ENCODE results near the gene PNPT1.
A peak's percentile ranks its signal among the peaks of the same experiment; 100 is the strongest.
"Not testable (repeated sequence)": the region's sequence is repeated elsewhere in the genome, so short reads cannot be mapped to it uniquely, and the experiment has no call there.

The PNPT1 gene

DNA sequence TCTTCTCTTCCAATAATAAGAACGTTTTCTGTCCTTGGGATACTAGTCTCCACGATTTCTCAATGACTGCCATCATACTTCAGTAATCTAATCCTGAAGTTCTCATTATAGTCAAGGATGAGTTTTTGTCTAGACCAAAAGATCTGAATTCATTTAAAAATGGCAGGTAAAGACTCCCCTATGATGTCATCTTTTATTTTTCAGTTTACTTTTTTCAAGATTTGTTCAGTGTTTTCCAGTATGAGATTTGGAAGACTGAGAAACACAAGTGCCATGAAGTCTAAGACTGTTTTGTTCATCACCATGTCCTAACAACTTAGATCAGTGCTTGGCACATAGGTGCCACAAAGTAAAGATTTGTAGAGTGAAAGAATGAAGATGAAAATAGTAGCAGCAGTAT, 40.4 kb downstream of the PNPT1 start:
- no peak for DNase-seq

DNA sequence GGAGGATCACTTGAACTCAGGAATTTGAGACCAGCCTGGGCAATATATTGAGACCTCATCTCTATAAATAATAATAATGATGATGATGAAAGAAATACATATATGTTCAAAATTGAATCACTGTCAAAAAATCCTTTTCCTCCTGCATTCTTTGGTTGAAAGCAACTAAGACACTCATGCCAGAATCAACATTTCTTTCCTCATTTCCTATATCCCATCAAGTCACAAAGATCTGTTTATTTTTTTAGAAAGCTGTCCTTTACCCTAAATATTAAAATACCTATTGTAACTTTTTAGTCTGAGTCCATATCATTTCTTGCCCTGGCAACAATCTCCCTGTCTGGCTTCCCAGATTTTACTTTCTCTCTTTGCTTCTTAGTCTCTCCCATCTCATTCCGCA, 44.4 kb downstream of the PNPT1 start:
- DNase-seq: no peak

DNA sequence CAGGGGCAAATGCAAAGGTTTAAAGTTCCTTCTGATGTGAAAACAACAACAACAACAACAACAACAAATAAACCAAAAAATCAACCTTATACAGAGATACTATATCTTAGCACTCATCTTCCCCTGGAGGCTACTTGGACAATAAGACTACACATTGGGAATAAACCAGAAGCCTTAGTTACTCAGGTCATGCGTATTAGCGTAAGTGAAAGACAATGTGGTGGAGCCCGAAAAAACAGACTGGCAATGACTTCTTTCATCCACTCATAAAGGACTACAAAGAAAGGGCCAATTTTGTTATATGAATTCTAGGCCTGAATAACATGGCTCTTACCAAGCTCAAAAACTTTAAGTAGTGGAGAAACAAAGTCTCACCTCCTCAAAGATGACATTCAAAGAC, 56.8 kb downstream of the PNPT1 start:
- DNase-seq: no peak

DNA sequence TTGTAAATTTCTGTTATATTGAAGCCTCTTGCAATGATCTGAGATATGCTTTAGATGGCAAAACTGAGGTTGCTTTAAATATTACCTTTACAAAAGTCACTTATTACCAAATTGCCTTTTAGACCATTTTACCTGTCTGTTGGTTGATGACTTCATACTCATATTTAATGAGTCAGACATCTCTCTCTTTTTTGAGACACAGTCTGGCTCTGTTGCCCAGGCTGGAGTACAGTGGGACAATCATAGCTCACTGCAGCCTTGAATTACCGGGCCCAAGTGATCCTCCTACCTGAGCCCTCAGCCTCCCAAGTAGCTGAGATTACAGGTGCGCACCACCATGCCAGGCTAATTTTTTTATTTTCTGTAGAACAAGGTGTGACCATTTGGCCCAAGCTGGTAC, 64.7 kb downstream of the PNPT1 start:
- no peak for DNase-seq

DNA sequence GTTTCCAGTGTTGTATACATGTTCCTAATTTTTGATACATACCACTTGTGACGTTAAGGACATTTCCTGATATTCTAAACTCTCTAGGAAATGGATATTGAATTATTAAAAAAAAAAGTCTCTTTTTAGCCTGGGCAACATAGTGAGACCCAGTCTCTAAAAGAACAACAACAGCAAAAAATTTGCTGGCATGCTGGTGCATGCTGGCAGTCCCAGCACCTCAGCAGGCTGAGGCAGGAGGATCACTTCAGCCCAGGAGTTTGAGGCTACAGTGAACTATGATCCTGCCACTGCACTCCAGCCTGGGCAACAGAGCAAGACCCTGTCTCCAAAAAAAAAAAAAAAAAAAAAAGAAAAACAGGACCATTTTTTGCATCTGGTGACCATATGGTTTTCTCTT, 65.7 kb downstream of the PNPT1 start:
- no peak for DNase-seq

DNA sequence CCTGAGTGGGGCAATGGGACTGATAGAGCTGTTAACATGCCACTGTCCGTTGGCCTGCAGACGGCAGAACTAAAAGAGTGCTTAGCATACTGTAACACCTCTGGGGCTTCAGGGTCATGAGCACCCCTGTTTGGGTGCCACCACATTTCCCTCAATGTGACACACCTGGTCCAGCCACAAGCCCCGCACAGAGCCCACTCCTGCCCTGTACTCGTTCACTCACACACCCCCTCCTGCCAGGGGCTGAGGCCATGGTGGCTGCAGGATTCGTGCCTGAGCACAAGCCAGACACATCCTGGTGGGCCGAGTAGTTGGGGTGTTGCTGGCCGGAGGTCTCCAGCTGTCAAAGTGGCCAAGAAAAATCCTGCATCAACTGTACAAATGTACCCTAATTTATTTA, 71.8 kb downstream of the PNPT1 start:
- DNase-seq: no peak

DNA sequence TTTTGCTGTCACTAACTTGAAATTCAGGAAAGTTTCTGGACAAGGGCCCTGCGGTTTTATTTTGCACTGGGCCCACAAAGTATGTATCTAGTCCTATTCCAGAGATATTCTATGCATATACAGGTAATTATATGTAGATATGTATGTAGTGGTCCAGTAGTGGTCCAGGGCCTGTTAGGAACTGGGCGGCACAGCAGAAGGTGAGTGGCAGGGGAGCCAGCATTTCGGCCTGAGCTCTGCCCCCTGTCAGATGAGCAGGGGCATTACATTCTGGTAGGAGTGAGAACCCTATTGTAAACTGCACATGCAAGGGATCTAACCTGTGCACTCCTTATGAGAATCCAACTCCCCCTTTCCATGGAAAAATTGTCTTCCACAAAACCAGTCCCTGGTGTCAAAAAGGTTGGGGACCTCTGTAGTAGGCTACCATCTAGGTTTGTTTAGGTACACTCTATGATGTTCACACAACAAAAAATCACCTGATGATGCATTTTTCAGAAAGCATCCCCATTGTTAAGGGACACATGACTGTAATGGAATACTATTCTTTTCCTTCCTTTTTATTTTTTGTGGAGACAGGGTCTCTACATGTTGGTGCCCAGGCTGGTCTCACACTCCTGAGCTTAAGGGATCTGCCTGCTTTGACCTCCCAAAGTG, 73.4 kb downstream of the PNPT1 start:
- DNase-seq: peak in 1 of 2 donors; percentile 14

DNA sequence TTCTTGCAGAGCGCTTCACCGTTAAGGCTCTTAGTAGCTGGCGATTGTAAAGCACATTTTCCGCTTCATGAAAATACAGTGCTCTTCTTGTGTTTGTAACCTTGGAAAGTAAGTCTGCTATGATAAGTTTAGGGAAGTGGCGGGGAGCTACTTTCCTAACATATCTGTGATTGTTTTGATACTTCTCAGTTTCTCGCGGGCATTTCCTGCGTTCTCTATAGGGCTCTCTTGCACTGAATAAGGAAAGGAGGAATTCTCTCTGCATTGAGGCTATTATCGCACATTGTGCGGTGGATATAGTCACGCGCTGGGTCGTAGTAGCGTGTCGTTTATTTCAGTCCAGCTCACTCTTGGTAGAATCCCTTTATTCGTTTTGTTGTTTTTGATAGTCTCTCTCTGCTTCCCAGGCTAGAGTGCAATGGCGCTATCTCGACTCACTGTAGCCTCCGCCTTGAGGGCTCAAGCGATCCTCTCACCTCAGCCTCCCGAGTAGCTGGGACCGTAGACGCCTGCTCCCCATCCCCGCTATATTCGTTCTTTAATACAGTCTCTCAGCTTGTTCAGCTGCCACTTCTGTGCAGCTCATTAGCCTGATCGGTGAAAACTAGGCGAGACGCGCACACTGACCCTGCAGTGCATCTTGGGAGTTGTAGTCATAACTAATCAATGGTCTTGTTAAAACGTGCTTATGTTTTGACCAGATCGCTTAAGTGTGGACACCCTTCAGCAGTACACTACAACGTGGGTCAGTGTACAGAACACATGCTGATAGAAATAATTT, 75.2 kb downstream of the PNPT1 start:
- peak; percentile 59 for DNase-seq

DNA sequence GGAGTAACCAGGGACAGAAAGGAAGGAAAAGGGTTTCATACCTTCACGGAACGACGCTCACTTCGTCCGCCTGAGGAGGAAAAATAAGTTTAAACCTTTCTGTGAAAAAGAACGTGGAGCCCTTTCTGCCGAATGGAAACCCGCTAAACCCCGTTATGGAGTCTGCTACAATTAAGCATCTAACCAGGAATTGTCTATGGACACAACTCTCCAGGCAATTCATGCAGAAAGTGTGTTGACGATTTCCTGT, 75.7 kb downstream of the PNPT1 start:
- no peak for DNase-seq

DNA sequence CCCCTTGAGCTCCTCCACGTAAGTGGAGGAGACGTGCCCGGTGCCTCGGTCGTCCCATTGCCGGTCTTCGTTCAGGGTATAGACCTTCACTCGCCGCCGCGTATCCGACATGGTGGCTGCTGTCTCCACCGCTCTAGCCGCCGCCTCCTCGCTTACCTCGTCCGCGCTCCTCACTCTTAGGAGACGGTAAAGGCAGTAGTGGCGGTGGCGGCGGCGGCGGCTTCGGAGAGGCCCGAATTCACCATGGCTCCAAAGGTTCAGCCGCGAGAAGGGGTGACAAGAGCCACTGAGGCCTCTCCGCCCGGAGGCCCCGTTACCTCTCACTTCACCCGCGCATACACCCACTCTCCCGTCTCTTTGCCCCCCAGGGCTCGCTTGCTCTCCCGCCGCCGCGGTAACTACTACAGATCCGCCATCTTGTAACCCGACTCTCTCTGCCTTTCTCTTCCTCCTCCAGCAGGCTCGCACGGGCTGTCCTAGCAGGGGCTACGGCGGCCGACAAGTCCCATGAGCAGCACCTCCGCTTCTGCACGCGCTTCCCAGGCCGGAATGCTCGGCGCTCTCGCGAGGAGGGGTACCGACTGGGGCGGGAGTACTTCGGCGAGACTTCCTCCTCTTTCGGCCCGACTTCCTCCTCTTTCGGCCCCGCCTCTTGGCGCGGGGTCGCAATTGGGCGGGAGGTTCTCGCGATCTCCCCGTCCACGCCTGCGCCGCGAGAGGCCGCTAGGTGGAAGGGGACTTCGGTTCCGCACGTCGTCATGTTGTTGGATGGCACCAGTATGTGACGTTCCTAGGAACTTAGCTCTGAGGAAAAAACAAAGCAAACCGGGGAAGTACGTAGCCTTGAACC, 76.2 kb downstream of the PNPT1 start, which contains the start of gene PPP4R3B:
PPP4R3B (minus strand) TSS at position 448 of the 850 bp plus-strand sequence; CDS start at position 111, 337 bp downstream.
- peak; percentile 96 to 98 for DNase-seq

DNA sequence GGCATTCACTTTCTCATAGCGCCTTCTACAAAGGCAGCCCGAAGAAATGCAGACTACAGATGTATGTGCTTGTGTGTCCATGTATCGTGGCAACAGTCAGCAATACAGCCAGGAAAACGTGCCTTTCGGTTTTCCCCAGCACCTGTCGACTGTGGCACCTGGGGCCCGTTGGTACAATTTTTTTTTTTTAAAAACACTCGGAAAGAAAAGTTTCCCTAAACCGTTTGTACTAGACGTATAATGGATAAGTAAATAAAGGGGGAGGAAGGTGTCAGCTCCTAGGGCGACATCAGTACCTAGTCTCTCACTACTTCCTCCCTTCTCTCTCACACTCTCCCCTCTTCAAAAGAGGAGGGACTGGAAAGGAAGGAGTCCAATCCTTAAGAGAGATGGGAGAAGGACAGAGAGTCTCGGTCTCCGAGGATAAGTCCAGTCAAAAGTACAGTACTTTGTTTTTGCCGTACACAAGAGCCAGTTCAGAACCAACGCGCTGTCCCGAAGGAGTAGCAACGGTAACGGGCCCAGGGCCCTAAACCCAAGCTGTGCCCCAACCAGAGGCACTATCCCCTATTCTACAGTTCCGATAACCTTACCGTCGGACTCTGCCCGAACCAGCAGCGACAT, 77.0 kb downstream of the PNPT1 start:
- DNase-seq: peak; percentile 14 to 42

DNA sequence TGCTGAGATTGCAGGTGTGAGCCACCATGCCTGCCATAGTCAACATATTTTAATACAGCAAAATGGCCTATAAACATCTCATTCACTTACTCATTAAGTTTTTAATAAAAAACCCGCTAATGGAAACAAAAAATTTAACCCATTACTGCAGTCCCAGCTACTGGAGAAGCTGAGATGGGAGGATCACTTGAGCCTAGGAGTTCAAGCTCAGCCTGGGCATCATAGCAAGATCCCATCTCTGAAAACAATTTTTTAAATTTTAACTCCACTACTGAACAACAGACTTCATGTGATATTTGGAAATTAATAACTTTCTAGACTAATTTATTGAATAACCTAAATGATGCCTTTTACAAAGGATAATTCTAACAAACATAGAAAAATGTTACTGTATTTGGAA, 81.6 kb downstream of the PNPT1 start:
- DNase-seq: no peak

DNA sequence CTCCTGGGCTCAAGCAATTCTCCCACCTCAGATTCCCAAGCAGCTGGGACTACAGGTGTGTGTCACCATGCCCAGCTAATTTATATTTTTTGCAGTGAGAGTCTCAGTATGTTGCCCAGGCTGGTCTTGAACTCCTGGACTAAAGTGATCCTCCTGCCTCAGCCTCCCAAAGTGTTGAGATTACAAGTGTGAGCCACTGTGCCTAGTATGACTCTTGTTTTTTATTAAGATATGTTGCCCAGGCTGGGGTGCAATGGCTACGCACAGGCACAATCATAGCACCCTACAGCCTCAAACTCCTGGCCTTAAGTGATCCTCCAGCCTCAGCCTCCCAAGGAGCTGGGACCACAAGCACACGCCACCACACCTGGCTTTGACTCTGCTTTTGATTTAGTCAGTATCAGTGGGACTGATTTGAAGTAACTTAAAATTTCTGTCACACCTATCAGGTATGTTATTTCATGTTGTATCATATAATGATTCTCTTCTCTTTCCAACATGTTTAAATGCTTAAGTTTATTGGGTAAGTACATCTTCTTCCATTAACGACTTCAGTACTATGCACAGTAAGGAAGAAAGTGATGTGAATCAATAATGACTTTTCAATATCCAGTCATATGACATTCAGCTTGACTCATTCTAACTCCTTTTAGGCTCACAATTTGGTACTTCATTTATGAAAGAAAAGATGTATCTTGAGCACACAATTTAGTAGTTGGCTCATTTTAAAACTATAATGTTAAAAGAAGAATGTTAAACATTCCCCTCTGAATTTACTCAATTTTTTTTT, 82.5 kb downstream of the PNPT1 start:
- no peak for DNase-seq

DNA sequence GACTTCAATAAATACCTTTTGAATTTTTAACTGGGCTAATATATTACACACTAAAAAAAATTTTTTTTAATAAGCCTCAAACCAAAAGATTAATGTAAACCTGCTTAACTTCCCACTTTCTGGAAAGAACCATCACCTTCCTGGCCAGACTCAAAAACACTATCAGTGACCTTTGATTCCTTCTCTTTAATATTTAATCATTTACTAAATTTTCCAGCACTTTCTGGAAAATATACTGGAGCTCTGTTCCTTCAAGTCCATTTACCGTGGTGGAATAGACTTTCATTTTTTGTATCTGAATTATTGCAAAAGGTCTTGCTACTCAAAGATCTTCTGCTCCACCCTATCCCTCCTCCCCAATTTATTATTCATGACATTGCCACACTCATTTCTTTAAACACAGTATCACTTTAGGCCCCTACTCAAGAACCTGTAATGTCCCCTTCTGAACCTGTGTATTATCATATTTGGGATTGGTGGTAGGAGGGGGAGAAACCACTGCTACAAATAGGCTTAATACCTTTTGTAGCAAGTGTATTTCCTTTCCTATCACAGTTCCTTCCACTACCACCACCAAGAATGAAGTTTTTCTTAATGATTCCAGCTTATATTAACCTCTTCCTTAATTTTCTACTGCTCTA, 83.6 kb downstream of the PNPT1 start:
- no peak for DNase-seq

DNA sequence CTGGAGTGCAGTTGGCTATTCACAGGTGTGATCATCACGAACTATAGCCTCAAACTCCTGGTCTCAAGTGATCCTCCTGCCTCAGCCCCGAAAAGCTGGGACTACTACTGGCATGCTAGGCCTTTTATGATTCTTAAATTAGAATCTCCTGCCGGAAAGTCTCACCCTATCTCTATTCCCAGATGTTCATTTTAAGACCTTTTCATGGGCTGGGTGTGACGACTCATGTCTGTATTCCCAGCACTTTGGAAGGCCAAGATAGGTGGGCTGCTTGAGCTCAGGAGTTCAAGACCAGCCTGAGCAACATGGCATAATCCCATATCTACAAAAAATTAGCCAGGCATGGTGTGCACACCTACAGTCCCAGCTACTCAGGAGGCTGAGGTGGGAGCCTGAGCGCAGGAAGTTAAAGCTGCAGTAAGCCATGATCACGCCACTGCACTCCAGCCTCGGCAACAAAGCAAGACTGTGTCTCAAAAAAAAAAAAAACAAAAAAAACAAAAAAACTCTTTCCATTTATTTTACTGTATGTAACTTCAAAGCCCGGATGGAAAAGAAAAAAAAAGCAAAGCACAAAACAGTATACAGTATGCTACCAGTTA, 84.3 kb downstream of the PNPT1 start:
- no peak for DNase-seq

DNA sequence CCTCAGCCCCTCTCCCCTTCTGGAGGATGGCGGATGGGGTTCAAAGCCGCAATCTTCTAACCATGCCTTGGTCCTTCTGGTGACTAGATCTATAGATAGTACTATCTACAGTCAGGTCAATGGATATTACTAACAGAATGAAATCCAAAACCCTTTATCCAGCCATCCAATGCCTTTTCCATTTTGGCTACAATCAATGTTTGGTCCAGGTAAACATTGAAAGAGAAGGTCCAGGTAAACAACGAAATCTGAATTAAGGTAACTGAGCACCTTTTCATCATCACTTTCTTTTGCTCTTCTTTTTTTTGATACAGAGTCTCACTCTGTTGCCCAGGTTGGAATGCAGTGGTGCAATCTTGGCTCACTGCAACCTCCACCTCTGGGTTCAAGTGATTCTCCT, 85.9 kb downstream of the PNPT1 start:
- DNase-seq: no peak

DNA sequence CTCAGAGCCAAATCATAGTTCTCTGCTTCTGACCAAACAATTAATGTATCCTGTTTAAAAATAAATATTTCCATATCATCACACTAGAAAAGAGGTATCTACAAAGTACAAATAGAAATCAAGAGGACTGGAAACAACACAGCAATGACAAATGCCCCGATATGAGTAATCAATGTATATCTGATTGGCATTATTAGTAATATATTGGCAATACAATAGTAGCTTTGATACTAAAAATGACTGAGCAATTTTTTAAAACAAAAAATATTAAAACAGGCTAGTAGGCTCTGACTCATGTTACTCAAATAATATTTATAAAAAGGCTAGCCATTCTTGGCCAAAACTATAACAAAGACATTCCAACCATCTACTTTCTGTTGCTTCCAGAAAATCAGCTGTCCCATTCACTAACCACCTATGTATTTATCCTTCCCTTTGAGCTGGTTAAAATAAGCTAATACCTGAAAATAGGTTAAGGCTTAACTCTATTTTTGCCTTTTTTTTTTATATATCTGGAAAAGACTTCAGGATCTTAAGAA, 89.5 kb downstream of the PNPT1 start:
- no peak for DNase-seq

DNA sequence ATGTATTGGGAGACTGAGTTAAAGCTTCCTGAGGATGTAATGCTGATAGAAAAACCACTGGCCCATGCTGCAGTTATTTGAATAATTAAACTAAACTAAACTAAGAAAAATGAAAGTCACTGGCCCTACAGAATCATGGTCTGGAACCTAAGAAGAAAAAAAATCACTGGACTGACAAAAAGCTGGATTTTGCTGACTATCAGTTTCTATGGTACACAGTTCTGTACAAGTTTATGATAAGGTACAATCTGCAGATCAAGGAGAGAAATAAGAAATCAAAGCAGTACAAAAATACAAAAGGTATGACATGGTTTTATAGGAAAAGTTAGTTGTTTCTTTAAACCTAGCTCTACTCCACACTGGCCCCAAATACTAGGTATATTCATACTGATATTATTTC, 91.8 kb downstream of the PNPT1 start:
- DNase-seq: no peak

DNA sequence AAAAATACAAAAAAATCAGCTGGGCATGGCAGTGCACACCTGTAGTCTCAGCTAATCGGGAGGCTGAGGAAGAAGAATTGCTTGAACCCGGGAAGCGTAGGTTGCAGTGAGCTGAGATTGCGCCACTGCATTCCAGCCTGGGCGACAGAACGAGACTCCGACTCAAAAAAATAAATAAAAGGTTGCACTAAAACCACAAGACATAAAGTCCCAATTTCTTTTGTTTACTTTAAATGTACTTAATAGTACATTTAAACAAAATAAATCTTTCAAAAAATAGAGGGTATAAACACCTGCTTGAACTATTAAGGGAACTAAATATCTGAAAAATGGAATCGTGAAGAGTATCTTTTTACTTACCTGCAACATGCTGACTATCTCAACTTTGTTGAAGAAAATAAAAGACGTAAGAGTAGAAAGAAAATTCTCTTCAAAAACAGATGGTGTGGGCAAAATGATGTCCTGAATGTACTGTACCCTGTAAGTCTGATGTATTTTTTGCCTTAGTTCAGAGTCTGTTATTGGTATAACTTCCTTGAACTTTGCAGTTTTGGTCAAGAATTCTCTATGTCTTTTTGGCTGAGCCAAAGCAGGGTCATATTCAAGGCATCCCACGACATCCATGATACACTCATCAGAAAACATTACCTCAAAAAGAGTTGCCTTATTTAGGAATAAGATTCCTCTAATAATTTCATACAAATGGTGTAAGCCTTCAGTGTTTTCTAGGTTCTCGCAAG, 95.4 kb downstream of the PNPT1 start:
- no peak for DNase-seq

DNA sequence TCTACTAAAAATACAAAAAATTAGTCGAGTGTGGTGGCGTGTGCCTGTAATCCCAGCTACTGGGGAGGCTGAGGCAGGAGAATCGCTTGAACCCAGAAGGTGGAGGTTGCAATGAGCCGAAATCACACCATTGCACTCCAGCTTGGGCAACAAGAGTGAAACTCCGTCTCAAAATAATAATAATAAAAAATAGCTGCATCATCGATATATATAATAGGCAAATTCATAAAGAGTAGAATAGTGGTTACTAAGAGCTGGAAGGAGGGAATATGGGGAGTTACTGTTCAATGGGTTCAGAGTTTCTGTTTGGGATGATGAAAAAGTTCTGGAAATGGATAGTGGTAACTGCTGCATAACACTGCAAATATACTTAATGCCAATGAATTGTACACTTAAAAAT, 96.8 kb downstream of the PNPT1 start:
- DNase-seq: not testable (repeated sequence)

DNA sequence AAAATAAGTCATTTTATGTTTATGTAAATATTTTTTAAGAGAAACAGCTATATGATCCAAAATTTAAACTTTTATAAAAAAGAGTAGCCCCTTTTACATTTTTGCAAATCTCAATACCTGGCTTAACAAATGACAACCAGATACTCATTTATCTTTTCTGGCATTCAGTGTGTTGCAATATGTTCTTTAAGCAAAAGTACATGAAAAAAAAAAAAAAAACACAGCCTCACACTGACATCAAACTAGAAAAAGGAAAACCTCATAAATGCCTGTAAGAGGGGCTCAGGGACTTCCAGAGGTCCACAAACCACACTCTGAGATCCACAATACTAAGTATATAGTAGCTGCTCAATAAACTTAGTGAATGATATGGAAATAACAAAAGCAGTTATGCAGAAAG, 98.1 kb downstream of the PNPT1 start:
- DNase-seq: no peak

All from stimulated activated CD4-positive, alpha-beta T cell treated with anti-CD3 and anti-CD28 coated beads, Interleukin-2, amount 100 ng/mL, for 24 hours (primary cell).